Measurements from ENCODE around the gene UBR1.
"Not testable (repeated sequence)": the region's sequence is repeated elsewhere in the genome, so short reads cannot be mapped to it uniquely, and the experiment has no call there.

UBR1 gene

GRCh38 chr15:42915654-42916315 lies 190.1 kb downstream of the UBR1 start:
- no peak for DNase-seq (ENCODE audit: low read depth, low spot score)

DNA sequence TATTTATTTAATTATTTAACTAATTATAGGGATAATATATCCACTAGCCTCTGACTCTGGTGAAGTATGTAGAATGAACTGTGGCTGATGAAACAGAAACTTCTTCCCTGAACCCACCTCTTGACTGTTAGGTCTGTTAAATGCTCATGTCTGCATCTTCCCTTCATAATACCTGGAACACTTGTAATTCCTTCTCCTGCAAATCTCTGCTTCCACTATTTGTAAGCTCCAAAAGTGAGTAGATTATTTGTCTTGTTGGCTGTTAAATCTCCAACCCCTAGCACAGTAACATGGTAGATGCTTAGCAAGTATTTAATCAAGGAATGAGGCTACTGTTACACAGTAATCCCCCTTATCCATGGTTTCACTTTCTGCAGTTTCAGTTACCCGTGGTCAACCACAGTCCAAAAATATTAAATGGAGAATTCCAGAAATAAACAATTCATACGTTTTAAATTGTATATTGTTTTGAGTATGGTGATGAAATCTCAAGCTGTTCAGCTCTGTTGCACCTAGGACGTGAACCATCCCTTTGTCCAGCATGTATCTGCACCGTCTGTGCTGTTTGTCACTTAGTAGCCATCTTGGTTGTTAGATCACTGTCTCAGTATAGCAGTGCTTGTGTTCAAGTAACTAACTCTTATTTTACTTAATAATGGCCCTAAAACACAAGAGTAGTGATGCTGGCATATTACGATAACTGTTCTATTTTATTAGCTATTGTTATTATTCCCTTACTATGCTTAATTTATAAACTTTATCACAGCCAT lies 190.9 kb downstream of the UBR1 start:
- DNase-seq (ENCODE audit: low read depth, low spot score), result no peak

GRCh38 chr15:42911058-42911592 lies 194.7 kb downstream of the UBR1 start:
- no peak for DNase-seq (ENCODE audit: low read depth, low spot score)

- no peak for DNase-seq (ENCODE audit: low read depth, low spot score)
Observed at GRCh38 chr15:42908538-42908937, 197.3 kb downstream of the UBR1 start.

- DNase-seq (ENCODE audit: low read depth, low spot score), result no peak
Observed at GRCh38 chr15:42903388-42904324, 202.2 kb downstream of the UBR1 start.

DNA sequence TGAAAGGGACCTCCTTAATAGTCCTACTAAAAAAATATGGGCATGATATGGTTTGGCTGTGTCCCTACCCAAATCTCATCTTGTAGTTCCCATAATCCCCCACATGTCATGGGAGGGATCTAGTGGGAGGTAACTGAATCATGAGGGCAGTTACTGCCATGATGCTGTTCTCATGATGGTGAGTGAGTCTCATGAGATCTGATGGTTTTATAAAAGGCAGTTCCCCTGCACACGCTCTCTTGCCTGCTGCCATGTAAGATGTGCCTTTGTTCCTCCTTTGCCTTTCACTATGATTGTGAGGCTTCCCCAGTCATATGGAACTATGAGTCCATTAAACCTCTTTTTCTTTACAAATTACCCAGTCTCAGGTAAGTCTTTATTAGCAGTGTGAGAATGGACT lies 211.9 kb downstream of the UBR1 start:
- DNase-seq (ENCODE audit: low read depth, low spot score), result not testable (repeated sequence)
